SH-SY5Y (cell line): ENCODE data around the gene ANKMY1.

Experiments used
- GATA2 ChIP-seq: IDR thresholded peaks from 2 replicates; pipeline ENCODE4 v1.6.1; 2011; ENCODE audit warnings: mild to moderate bottlenecking, low read depth, low read length
- GATA3 ChIP-seq: IDR thresholded peaks from 2 replicates; pipeline ENCODE4 v1.6.1; 2011; ENCODE audit warnings: low read depth, mild to moderate bottlenecking, low read length, moderate library complexity

DNA sequence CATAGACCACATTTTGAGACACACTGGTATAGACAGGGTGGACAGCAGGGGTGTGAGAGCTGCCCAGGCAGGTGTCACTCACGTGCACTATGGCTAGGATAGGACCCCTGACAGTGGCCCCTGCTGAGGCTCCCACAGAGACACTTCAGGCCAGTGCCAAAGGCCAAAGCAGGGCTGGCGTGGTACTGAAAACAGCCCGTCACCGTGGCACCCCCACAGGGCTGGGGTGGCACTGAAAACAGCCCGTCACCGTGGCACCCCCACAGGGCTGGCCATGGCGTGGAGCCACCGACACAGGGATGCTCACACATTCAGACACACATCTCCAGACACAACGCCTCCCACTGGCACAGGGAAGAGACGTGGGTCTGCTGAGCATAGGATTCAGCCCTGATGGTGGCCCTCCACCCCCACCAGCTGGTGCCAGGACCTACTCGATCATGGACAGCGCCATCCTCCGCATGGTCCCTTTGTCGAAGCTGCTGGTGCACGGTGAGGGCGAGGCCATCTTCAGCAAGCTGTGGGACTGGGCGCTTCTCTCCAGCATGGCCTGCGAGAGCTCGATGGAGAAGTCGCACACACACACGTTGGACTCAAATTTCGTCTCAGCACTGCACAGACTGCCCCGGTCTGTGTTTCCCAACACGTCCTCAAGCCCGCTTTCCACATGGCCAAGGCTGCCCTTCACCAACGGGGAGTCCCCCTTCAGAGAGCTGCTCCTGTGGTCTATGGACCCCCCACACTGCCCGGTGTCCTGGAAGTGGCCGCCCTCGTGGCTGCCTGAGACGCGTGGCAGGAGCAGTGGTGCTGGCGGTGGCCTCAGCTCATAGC lies 34.1 kb downstream of the ANKMY1 start:
- no peak for TF ChIP-seq GATA2
- no peak for TF ChIP-seq GATA3
